ENCODE data around the gene BTBD16. TPM values are rescaled to one million over a fixed set of nuclear protein-coding genes. Genes with fewer than 3 reads are reported as not detected.

BTBD16 gene
- total and polyA plus RNA-seq, 10 of the 15 experiments (the other 5 are each of a cell fraction or from before 2014, with no cell fraction given) = 0.11 TPM; not detected in 9

DNA sequence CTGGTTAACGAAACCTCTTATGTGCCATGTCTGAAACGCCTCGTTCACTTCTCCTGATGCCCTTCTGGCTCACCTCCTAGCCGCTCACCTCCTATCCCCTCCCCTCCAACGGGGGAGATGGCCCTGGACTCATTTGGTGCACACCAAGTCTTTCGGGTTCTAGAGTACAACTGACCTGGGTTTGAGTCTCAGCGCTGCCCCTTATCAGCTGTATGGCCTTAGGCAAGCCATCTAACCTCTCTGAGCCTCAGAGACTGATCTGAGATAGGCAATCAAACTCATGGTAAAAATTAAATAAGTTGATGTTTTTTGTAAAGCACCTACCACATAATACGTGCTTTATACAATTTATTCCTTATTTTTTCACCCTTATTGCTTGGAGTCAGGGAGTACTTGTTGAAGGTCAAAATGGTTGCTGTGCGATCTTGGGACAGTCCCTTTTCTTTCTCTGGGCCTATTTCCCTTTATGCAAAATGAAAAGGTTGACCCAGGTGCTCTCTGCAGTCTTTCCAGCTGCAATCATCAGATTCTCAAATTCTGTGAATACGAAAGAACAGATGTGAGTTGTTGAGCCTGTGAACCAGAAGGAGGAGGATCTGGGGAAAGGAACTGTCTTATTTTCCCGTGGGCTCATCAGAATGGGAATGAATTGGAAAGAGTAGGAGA, 72.2 kb downstream of the BTBD16 start:
- POLR2A ChIA-PET = no interaction called here
- TF ChIP-seq MYC (IDR thresholded peaks at IDR 0.05; ENCODE audit: insufficient read depth, insufficient read length, insufficient replicate concordance, low read length, severe bottlenecking) (no peak), SREBF2 (IDR thresholded peaks at IDR 0.05; ENCODE audit: low read length) (no peak), ZZZ3 (IDR thresholded peaks at IDR 0.05; ENCODE audit: control insufficient read depth, insufficient read length, low read depth) (no peak), ESRRA (IDR thresholded peaks at IDR 0.05; ENCODE audit: low read length) (no peak), FOXK2 (IDR thresholded peaks at IDR 0.05) (no peak), SIX5 (IDR thresholded peaks at IDR 0.05; ENCODE audit: low read depth, low read length, severe bottlenecking) (no peak), NR2C2 (IDR thresholded peaks at IDR 0.05; ENCODE audit: borderline replicate concordance, control insufficient read depth, insufficient read length, low read depth) (no peak), TBL1XR1 (IDR thresholded peaks at IDR 0.05; ENCODE audit: low read depth, low read length) (no peak), EP300 (IDR thresholded peaks at IDR 0.05; ENCODE audit: borderline replicate concordance in 1 of 2, control insufficient read depth in 1 of 2, low read depth in 2 of 2, low read length in 2 of 2) (no peak), HCFC1 (IDR thresholded peaks at IDR 0.05; ENCODE audit: low read length) (no peak), CEBPB (IDR thresholded peaks at IDR 0.05; ENCODE audit: borderline replicate concordance in 1 of 2, low read depth in 2 of 2, low read length in 2 of 2) (no peak)
- TF ChIP-seq, protein P1, sequence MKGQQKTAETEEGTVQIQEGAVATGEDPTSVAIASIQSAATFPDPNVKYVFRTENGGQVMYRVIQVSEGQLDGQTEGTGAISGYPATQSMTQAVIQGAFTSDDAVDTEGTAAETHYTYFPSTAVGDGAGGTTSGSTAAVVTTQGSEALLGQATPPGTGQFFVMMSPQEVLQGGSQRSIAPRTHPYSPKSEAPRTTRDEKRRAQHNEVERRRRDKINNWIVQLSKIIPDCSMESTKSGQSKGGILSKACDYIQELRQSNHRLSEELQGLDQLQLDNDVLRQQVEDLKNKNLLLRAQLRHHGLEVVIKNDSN (IDR thresholded peaks at IDR 0.05; ENCODE audit: borderline replicate concordance, extremely low read length, insufficient read depth, low read depth, low read length) = no peak
- TF ChIP-seq, protein P2, sequence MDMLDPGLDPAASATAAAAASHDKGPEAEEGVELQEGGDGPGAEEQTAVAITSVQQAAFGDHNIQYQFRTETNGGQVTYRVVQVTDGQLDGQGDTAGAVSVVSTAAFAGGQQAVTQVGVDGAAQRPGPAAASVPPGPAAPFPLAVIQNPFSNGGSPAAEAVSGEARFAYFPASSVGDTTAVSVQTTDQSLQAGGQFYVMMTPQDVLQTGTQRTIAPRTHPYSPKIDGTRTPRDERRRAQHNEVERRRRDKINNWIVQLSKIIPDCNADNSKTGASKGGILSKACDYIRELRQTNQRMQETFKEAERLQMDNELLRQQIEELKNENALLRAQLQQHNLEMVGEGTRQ (IDR thresholded peaks at IDR 0.05; ENCODE audit: borderline replicate concordance, low read depth, low read length) = no peak
- TF ChIP-seq, protein P3, sequence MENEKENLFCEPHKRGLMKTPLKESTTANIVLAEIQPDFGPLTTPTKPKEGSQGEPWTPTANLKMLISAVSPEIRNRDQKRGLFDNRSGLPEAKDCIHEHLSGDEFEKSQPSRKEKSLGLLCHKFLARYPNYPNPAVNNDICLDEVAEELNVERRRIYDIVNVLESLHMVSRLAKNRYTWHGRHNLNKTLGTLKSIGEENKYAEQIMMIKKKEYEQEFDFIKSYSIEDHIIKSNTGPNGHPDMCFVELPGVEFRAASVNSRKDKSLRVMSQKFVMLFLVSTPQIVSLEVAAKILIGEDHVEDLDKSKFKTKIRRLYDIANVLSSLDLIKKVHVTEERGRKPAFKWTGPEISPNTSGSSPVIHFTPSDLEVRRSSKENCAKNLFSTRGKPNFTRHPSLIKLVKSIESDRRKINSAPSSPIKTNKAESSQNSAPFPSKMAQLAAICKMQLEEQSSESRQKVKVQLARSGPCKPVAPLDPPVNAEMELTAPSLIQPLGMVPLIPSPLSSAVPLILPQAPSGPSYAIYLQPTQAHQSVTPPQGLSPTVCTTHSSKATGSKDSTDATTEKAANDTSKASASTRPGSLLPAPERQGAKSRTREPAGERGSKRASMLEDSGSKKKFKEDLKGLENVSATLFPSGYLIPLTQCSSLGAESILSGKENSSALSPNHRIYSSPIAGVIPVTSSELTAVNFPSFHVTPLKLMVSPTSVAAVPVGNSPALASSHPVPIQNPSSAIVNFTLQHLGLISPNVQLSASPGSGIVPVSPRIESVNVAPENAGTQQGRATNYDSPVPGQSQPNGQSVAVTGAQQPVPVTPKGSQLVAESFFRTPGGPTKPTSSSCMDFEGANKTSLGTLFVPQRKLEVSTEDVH (IDR thresholded peaks at IDR 0.05; ENCODE audit: low read depth, partially characterized antibody) = no peak

More for the DNA sequence above, 72.2 kb downstream of the BTBD16 start:
- Histone ChIP-seq H3K9ac (ENCODE audit: control insufficient read depth, insufficient read depth, low read length) (no peak overlapping the region), H3K4me3 (no peak overlapping the region), H3K4me2 (ENCODE audit: control insufficient read depth, insufficient read depth) (no peak overlapping the region), H3K27me3 (replicated peaks in 1 of 2; ENCODE audit: control insufficient read depth in 2 of 2, insufficient read depth in 2 of 2, low read length in 1 of 2) (peaks cover 0 to 6% of the 10 kb centered on the region in 2 experiments; a peak in 1 of 4 replicates), H3K79me2 (ENCODE audit: control insufficient read depth, insufficient read depth, low read length) (no peaks in the 10 kb centered on the region), H4K20me1 (ENCODE audit: control insufficient read depth, insufficient read depth) (no peaks in the 10 kb centered on the region), H3K36me3 (ENCODE audit: control insufficient read depth in 2 of 2, insufficient read depth in 2 of 2, low read length in 1 of 2) (no peaks in the 10 kb centered on the region), H3K9me3 (replicated peaks; ENCODE audit: control insufficient read depth, insufficient read depth, low read length) (no peaks in the 10 kb centered on the region), H3K4me1 (ENCODE audit: control insufficient read depth, insufficient read depth, low read length) (no peaks in the 10 kb centered on the region; the same call in 1 of the 2 replicates), H2AFZ (ENCODE audit: control insufficient read depth, low read depth, low read length) (no peak overlapping the region), H3K27ac (ENCODE audit: control insufficient read depth, insufficient read depth) (no peak overlapping the region)
- in situ Hi-C loops (cut with MboI) (no loop called here), intact Hi-C loops (cut with micrococcal nuclease; ENCODE audit: unreplicated experiment) (no loop called here)
- ATAC-seq (no peak), DNase-seq (ENCODE audit: low read depth, low spot score) (no peak), FAIRE-seq (no peak)
- 38% methylated on average over 11 of the region's 11 CpGs for WGBS (ENCODE audit: insufficient coverage, insufficient replicate concordance, low lambda C conversion rate, missing lambda C conversion rate)
- ChIA-PET SMC1A (ENCODE audit: uncharacterized antibody, unreplicated experiment) (interaction anchor here (0.7 to 4.0 kb wide), 9 partner anchors 15 to 363 kb away, joined by 3 to 43 read pairs (median 5); no protein-coding TSS in a partner anchor), CTCF (interaction anchor here (0.7 to 4.4 kb wide), 8 partner anchors 8 to 222 kb away, joined by 3 to 91 read pairs (median 6); no protein-coding TSS in a partner anchor), RAD21 (ENCODE audit: unreplicated experiment) (interaction anchor here (0.8 to 2.2 kb wide), 6 partner anchors 76 to 222 kb away, joined by 3 to 12 read pairs (median 6); no protein-coding TSS in a partner anchor)
- no TSS peak for BruUV-seq (replicated peaks)
